Activated B cell treated with CpG ODN at 0.5 μM for 24 hours (primary cell): Measurements from ENCODE around the gene OR10D3. TPM values are rescaled to one million over a fixed set of nuclear protein-coding genes. Genes with fewer than 3 reads are reported as not detected.

ENCODE experiments used
- ATAC-seq: fragments of 200-7000 bp; cut with Tn5 transposase; one replicate; pipeline ENCODE4 v1.10.0; 2021; ENCODE audit warnings: low read depth, mild to moderate bottlenecking, moderate library complexity
- CTCF ChIA-PET: fragments of 350-600 bp; sonication (Branson Sonifier 250); formaldehyde crosslinking; loops from one replicate; lab custom pipeline; 2021; ENCODE audit warnings: antibody characterized with exemption; lab: Charles Lee
- POLR2A ChIA-PET: fragments of 350-600 bp; sonication (Branson Sonifier 250); formaldehyde crosslinking; loops from one replicate; lab custom pipeline; 2021; ENCODE audit warnings: antibody characterized with exemption; lab: Charles Lee
- DNase-seq: peaks from one replicate; pipeline ENCODE4 v3.0.0; 2022
- H3K27ac Mint-ChIP-seq: one replicate; pipeline ENCODE4 v1.8.0; 2020; ENCODE audit warnings: mixed read lengths
- H3K27me3 Mint-ChIP-seq: one replicate; pipeline ENCODE4 v1.8.0; 2021; ENCODE audit warnings: mixed read lengths
- H3K36me3 Mint-ChIP-seq: one replicate; pipeline ENCODE4 v1.8.0; 2021; ENCODE audit warnings: low read depth, mixed read lengths
- H3K4me1 Mint-ChIP-seq: one replicate; pipeline ENCODE4 v1.8.0; 2021; ENCODE audit warnings: mixed read lengths
- H3K4me3 Mint-ChIP-seq: one replicate; pipeline ENCODE4 v1.8.0; 2020; ENCODE audit warnings: mild to moderate bottlenecking, mixed read lengths
- H3K9me3 Mint-ChIP-seq: one replicate; pipeline ENCODE4 v1.8.0; 2020; ENCODE audit warnings: mixed read lengths
- intact Hi-C: fragments of 100-400 bp; cut with micrococcal nuclease; formaldehyde crosslinking; loops from one replicate; pipeline ENCODE4 v1.15.1; 2024
- total RNA-seq: library from RNA; stranded (reverse); gene quantifications from 2 replicates; pipeline ENCODE4 v1.2.3, GENCODE V29; 2022
- TF ChIP-seq, protein P1 (sequence below): fragments of 200-600 bp; IDR thresholded peaks from one replicate; pipeline ENCODE4 v1.8.0; 2022; ENCODE audit warnings: antibody characterized with exemption, mild to moderate bottlenecking

The OR10D3 gene
- total RNA-seq, 1 donor from 2014 or later: not detected

DNA sequence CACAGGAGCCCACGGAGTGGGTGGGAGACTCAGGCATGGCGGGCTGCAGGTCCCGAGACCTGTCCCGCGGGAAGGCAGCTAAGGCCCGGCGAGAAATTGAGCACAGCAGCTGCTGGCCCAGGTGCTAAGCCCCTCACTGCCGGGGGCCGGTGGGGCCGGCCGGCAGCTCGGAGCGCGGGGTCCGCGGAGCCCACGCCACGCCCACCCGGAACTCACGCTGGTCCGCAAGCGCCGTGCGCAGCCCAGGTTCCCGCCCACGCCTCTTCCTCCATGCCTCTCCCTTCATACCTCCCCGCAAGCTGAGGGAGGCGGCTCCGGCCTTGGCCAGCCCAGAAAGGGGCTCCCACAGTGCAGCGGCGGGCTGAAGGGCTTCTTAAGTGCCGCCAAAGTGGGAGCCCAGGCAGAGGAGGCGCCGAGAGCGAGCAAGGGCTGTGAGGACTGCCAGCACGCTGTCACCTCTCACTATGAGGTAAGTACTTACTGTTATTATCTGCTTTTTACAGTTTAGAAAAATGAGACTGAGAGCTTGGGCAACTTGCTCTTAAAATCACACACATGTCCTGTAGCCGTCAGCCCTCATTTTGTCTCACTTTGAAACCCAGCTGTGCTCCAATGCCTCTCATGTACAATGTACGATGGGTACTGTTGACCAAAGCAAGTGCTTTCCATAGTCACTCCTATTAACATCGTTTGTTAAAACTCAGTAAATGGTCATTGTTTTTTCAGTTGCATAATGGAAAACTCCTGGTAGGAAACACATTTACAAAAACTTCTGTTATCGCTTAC, 12.2 kb upstream of the OR10D3 start:
- Mint-ChIP-seq H3K27ac (no peak overlapping the region), H3K36me3 (no peaks in the 10 kb centered on the region), H3K4me3 (no peak overlapping the region), H3K27me3 (no peaks in the 10 kb centered on the region), H3K4me1 (no peaks in the 10 kb centered on the region), H3K9me3 (no peaks in the 10 kb centered on the region)
- ATAC-seq: no peak
- ChIA-PET POLR2A (no interaction called here), CTCF (no interaction called here)
- intact Hi-C loops: no loop called here
- DNase-seq: no peak
- TF ChIP-seq, protein P1, sequence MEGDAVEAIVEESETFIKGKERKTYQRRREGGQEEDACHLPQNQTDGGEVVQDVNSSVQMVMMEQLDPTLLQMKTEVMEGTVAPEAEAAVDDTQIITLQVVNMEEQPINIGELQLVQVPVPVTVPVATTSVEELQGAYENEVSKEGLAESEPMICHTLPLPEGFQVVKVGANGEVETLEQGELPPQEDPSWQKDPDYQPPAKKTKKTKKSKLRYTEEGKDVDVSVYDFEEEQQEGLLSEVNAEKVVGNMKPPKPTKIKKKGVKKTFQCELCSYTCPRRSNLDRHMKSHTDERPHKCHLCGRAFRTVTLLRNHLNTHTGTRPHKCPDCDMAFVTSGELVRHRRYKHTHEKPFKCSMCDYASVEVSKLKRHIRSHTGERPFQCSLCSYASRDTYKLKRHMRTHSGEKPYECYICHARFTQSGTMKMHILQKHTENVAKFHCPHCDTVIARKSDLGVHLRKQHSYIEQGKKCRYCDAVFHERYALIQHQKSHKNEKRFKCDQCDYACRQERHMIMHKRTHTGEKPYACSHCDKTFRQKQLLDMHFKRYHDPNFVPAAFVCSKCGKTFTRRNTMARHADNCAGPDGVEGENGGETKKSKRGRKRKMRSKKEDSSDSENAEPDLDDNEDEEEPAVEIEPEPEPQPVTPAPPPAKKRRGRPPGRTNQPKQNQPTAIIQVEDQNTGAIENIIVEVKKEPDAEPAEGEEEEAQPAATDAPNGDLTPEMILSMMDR: no peak

DNA sequence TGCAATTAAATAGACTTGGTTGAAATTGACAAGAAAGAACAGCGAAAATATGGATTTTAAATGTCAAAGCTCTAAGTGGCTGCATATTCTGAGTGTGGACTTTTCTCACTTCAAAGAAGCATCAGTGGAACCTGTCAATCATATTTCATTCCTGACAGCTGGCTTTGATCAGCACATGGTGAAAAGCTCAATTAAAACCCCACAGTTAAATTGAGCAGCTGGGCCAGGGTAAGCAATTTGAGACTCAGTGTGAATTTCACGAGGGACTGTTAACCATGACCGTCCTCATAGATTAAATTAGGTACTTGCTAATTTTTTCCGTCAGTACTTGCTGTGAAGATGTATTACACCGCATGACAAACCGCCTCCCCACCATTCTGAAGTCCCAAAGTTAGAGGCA, 11.0 kb upstream of the OR10D3 start:
- Mint-ChIP-seq H3K36me3 (no peaks in the 10 kb centered on the region), H3K9me3 (no peaks in the 10 kb centered on the region), H3K27ac (no peak overlapping the region), H3K4me3 (no peak overlapping the region), H3K27me3 (no peaks in the 10 kb centered on the region), H3K4me1 (no peaks in the 10 kb centered on the region)
- ChIA-PET POLR2A (no interaction called here), CTCF (no interaction called here)
- no peak for ATAC-seq
- TF ChIP-seq, protein P1: no peak
- no peak for DNase-seq
- intact Hi-C loops: no loop called here

DNA sequence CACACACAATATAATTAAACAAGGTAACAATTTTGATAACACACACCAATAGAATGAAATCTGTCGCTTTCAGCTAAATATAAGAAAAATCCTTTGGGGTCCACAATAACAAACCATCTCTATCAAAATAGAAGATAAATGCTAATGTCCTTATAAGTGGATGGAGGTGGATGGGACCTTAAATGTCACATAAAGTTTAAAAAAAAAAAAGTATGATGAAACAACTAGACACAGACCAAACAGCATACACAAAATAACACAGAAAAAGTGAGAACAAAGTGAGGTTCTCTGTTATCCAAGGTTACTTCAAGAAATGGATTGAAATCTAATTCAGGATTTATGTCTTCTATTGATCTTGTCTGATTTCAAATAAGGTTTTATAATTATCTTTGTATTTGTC, 10.5 kb upstream of the OR10D3 start:
- ChIA-PET CTCF (no interaction called here), POLR2A (no interaction called here)
- no peaks in the 10 kb centered on the region for H3K27me3 Mint-ChIP-seq
- H3K9me3 Mint-ChIP-seq: no peaks in the 10 kb centered on the region
- intact Hi-C loops: no loop called here
- H3K4me3 Mint-ChIP-seq: no peak overlapping the region
- TF ChIP-seq, protein P1: no peak
- H3K27ac Mint-ChIP-seq: no peak overlapping the region
- no peaks in the 10 kb centered on the region for H3K36me3 Mint-ChIP-seq
- DNase-seq (no peak), ATAC-seq (no peak)
- H3K4me1 Mint-ChIP-seq: no peaks in the 10 kb centered on the region

DNA sequence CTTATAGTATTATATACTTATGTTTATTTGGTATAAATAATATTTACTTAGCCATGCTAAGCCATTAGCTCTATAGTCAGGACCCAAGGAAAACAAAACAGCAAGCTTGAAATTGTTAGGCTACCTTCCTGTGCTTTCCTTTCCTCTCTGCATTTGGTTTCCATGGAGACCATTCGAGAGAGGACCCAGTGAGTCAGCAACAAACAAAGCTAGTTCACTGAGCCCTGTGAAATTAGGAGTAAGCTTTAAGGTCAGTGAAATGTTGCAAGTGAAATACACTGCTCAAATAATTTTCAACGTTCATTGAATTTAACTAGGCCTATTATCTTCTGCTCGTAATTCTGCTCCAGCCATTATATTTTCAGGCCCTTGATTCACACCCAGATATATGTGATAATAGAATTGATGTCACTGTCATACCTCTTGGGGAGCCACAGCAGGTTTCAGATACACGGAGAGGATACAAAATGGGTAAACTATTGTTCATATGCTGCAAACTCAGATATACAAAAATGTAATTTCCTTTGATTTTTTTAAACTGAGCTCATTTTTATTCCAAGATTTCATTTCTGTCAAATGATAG, 9.1 kb upstream of the OR10D3 start:
- H3K4me3 Mint-ChIP-seq: no peak overlapping the region
- ATAC-seq (no peak), DNase-seq (no peak)
- H3K4me1 Mint-ChIP-seq: no peaks in the 10 kb centered on the region
- TF ChIP-seq, protein P1: no peak
- H3K9me3 Mint-ChIP-seq: no peaks in the 10 kb centered on the region
- no peaks in the 10 kb centered on the region for H3K27me3 Mint-ChIP-seq
- ChIA-PET CTCF (no interaction called here), POLR2A (no interaction called here)
- no peak overlapping the region for H3K27ac Mint-ChIP-seq
- H3K36me3 Mint-ChIP-seq: no peaks in the 10 kb centered on the region
- intact Hi-C loops: no loop called here

DNA sequence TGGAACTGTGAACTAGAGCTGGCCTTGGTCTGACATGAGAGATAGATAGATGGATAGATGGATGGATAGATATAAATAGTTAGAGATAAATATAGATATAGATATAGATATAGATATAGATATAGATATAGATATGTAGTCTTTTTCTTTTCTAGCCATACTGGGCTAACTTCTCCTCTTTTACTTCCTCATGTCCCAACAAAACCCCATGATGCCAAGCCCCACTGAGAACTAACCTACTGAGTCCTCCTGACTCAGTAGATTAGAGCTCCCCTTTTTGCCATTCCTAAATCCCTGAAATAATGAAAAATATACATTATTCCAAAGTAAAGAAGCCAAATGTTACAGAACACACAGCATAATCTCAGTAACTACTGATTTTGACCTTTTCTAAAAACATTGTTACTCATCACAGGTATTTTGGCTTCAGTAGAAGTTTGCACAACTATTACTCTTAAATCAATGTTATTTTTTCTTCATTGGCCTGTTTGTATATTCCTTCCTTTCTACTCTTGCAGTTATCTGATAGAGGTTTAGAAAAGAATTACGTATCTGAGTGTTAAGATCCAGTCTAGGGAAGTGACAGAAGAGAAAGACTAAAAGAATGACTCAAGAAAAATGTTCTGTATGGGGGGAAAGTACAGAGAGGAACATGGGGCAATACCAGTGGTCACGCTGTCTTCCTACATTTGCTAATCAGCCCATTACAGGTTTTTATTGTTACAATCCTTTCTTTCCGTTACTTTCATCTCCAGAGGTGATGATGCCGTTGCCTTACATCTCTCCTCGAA, 6.0 kb upstream of the OR10D3 start:
- TF ChIP-seq, protein P1: no peak
- H3K4me3 Mint-ChIP-seq: no peak overlapping the region
- no peak overlapping the region for H3K27ac Mint-ChIP-seq
- H3K4me1 Mint-ChIP-seq: no peaks in the 10 kb centered on the region
- no peaks in the 10 kb centered on the region for H3K9me3 Mint-ChIP-seq
- ATAC-seq (no peak), DNase-seq (no peak)
- intact Hi-C loops: no loop called here
- CTCF ChIA-PET: no interaction called here
- POLR2A ChIA-PET: no interaction called here
- H3K27me3 Mint-ChIP-seq: no peaks in the 10 kb centered on the region
- no peaks in the 10 kb centered on the region for H3K36me3 Mint-ChIP-seq
